Measurements from ENCODE around the gene ECI2.

DNA sequence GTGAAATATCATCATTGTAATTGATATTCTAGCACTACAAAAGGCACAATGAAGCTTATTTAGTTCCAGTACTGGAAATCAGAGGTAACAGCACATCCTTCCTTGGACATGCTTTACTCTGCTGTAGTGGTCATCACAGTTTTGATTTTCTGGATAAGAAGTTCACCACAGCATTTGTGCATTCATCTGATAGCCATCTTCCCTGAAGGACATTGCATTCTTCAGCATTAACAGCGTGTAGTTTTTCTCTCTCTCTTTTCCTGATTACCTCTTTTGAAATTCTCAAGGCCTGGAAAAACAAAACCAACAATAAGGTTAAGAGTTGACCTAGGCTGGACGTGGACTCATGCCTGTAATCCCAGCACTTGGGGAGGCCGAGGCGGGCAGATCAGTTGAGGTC, 19.6 kb downstream of the ECI2 start:
- TF ChIP-seq, protein P1, sequence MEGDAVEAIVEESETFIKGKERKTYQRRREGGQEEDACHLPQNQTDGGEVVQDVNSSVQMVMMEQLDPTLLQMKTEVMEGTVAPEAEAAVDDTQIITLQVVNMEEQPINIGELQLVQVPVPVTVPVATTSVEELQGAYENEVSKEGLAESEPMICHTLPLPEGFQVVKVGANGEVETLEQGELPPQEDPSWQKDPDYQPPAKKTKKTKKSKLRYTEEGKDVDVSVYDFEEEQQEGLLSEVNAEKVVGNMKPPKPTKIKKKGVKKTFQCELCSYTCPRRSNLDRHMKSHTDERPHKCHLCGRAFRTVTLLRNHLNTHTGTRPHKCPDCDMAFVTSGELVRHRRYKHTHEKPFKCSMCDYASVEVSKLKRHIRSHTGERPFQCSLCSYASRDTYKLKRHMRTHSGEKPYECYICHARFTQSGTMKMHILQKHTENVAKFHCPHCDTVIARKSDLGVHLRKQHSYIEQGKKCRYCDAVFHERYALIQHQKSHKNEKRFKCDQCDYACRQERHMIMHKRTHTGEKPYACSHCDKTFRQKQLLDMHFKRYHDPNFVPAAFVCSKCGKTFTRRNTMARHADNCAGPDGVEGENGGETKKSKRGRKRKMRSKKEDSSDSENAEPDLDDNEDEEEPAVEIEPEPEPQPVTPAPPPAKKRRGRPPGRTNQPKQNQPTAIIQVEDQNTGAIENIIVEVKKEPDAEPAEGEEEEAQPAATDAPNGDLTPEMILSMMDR (IDR thresholded peaks at IDR 0.05), result no peak
- TF ChIP-seq EZH2 (IDR thresholded peaks at IDR 0.05; ENCODE audit: borderline replicate concordance, insufficient read depth, low read depth, low read length, poor library complexity, severe bottlenecking), result no peak

Measured in B cell (primary cell).